GM19438 (cell line): ENCODE measurements around the gene SLC9A4.
A peak's percentile ranks its signal among the peaks of the same experiment; 100 is the strongest.

Experiments used
- ATAC-seq: cut with Tn5 transposase; IDR thresholded peaks from one replicate; pipeline ENCODE4 v1.9.1; 2021; ENCODE audit warnings: low read depth; ENCODE audit not compliant: unreplicated experiment

SLC9A4 gene

GRCh38 chr2:102473020-102473419, at the start of gene SLC9A4:
Gene SLC9A4 (plus strand): TSS chr2:102473226. CDS start chr2:102473760, 534 bp downstream.
- no peak for ATAC-seq

GRCh38 chr2:102423368-102423767, 49.7 kb upstream of the SLC9A4 start:
- no peak for ATAC-seq

GRCh38 chr2:102424754-102425153, 48.3 kb upstream of the SLC9A4 start:
- ATAC-seq, result peak; percentile 73

- ATAC-seq, result no peak
These were observed 47.4 kb upstream of the SLC9A4 start for GRCh38 chr2:102425441-102426132.

GRCh38 chr2:102427249-102427648, 45.8 kb upstream of the SLC9A4 start:
- ATAC-seq, result no peak

- no peak for ATAC-seq
These were observed 44.5 kb upstream of the SLC9A4 start for GRCh38 chr2:102428573-102428972.

GRCh38 chr2:102432386-102432785, 40.6 kb upstream of the SLC9A4 start:
- ATAC-seq, result no peak

GRCh38 chr2:102433973-102434654, 38.9 kb upstream of the SLC9A4 start:
- no peak for ATAC-seq

- ATAC-seq, result peak; percentile 52
These were observed 38.2 kb upstream of the SLC9A4 start for GRCh38 chr2:102434655-102435381.

GRCh38 chr2:102435741-102436140, 37.3 kb upstream of the SLC9A4 start:
- no peak for ATAC-seq

- no peak for ATAC-seq
These were observed 36.7 kb upstream of the SLC9A4 start for GRCh38 chr2:102436323-102436722.

- ATAC-seq, result no peak
These were observed 35.9 kb upstream of the SLC9A4 start for GRCh38 chr2:102437122-102437521.

- no peak for ATAC-seq
These were observed 34.9 kb upstream of the SLC9A4 start for GRCh38 chr2:102438111-102438510.

- no peak for ATAC-seq
These were observed 34.4 kb upstream of the SLC9A4 start for GRCh38 chr2:102438578-102438977.

- ATAC-seq, result no peak
These were observed 33.8 kb upstream of the SLC9A4 start for GRCh38 chr2:102439065-102439695.

GRCh38 chr2:102442967-102443828, 29.8 kb upstream of the SLC9A4 start:
- ATAC-seq, result no peak

- no peak for ATAC-seq
These were observed 28.8 kb upstream of the SLC9A4 start for GRCh38 chr2:102444233-102444632.

GRCh38 chr2:102446936-102447335, 26.1 kb upstream of the SLC9A4 start:
- no peak for ATAC-seq

- ATAC-seq, result no peak
These were observed 23.6 kb upstream of the SLC9A4 start for GRCh38 chr2:102449370-102449974.

- no peak for ATAC-seq
These were observed 21.1 kb upstream of the SLC9A4 start for GRCh38 chr2:102451968-102452367.
